C1 segment of cervical spinal cord (tissue), 14 donors: ENCODE data around the gene LAMB2.

ENCODE experiments used
- DNase-seq, 14 donors: peaks; one replicate each; lab custom pipeline; 2025; lab: John Stamatoyannopoulos, UW

The LAMB2 gene

GRCh38 chr3:49076116-49076515 lies 56.7 kb downstream of the LAMB2 start:
- no peak for DNase-seq
